RPMI7951 (cell line): ENCODE results near the gene MITD1. TPM values are rescaled to one million over a fixed set of nuclear protein-coding genes. Genes with fewer than 3 reads are reported as not detected.
A peak's percentile ranks its signal among the peaks of the same experiment; 100 is the strongest.
"Not testable (repeated sequence)": the region's sequence is repeated elsewhere in the genome, so short reads cannot be mapped to it uniquely, and the experiment has no call there.

ENCODE experiments used
- DNase-seq: peaks from one replicate; pipeline ENCODE4 v3.0.0-alpha.2; 2012; ENCODE audit warnings: low read depth
- total RNA-seq: library from RNA; depleted of rRNA; stranded (reverse); fragments of >200 nt; shearing (Covaris generic); gene quantifications from 2 replicates; pipeline ENCODE4 v1.2.3, GENCODE V29; 2014; rRNA removed

MITD1 gene
- total RNA-seq, 1 experiment from 2014 or later = 71.5 TPM

DNA sequence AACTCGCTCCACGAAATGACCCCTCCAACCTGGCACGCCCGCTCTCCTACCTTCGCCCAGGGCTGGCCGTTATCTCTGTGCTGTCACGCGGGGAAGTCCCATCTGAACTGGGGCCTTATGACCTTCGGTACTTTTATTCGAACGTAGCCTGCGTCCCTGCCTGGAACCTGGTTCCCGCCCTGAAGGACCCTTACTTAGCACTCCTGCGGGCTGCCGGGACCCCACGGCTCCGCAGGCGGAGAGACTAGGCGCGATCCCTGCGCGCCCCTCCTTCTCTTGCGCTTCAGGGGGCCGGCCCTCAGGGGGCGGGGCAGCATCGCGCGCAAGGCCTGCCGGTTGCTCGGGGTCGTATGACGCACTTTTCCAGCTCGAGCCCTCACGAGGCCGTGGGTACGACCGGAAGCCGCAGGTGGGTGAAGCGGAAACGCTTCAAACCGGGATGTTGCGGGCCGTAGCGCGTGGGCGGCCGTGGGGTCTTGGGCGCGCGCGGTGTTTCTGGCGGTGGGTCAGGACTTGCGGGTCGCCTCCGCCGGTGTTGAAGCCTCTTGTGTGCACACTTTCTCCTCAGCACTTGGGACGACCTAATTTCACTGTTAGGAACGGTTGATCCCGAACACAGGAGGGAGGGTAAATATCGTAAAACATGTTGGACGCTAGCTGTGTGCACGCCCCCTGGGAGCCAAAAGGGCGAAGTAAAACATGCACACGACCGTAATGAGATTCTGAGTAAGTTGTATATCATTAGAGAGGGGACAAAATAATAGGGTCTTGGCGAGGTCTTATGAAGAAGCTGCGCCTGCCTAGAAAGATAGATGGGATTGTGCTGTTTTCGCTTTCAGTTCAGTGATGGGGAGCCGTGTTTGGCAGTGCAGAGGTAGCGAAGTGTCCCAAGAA is 26.0 kb downstream of the MITD1 start, which contains the start of the genes LIPT1 and TSGA10:
TSS of gene LIPT1 (plus strand) at position 325 of the 894 bp plus-strand sequence. CDS start 6,991 bp downstream, outside the sequence.
TSS of gene TSGA10 (minus strand) at position 300 of the 894 bp plus-strand sequence. CDS start 45,503 bp downstream, outside the sequence.
- DNase-seq = peak; percentile 91

DNA sequence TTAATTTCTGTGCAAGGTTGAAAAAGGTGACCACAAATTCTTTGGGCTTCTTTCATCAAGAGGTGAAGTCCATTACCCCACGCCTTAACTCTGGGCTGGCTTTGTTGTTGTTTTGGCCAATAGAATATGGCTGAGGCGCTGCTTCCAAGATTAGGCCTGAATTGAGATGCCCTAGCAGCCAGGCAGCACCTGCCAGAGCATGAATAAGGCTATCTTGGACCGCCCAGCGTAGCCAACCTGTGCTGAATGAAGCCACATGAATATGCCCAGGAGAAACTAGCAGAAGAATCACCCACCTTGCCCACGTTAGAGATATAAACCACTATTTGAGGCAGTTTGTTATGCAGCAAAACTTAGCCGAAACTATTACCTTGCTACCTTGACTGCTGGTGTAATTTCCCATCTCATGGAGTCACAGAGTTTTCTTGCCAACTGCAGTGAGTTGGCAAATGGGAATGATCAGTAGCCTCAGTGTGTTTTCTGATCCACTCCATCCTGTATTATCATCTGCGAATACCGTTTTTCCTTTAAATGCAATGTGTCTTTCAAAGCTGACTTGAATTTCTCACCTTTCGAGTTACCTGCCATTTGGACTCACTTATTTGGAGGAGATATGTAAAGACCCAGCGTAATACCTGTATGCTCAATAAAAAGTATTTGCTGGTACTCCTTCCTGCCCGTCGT is 26.8 kb downstream of the MITD1 start:
- no peak for DNase-seq

DNA sequence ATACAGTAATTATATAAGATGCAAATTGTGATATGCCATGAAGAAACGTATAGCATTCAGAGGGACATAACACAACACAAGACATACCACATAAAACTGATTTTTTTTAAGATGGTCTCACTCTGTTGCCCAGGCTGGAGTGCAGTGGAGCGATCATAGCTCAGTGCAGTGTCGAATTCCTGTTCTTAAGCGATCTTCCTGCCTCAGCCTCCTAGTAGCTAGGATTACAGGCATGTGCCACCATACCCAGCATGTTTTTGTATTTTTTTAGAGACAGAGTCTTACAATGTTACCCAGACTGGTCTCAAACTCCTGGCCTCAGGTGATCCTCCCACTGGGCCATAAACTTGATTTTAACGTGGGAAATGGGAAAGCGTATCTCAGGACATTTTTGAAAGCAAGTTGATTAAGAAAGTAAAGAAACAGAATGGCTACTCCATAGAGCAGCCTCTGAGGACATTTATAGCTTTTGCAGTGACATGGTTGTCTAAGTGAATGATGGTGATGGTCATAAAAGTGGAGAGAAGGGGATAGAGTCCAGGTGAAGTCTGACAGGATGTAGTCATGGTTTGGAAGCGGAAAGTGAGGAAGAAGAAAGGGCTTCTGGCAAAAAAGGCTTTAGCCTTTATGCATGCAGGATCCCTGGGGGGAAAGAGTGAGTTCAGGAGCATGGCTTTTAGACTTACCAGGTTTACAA is 28.5 kb downstream of the MITD1 start:
- DNase-seq = no peak

DNA sequence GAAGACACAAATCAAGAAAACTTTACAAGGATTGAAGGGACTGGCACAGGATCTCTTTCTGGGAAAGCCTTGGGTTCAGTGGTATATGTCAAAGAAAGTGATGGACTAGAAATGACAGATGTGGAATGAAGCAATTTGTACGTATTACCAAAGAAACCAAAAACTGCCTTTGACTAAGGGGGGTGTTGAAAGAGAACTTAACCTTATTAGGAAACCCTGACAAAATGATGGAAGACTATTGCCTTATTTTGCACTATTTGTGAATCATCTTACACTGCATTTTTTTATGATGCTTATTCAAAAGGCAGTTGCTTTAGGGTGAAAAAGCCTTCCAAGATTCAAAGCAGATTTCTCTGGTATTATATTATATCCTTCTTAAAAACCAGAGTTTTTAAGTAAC is 30.2 kb downstream of the MITD1 start:
- no peak for DNase-seq

DNA sequence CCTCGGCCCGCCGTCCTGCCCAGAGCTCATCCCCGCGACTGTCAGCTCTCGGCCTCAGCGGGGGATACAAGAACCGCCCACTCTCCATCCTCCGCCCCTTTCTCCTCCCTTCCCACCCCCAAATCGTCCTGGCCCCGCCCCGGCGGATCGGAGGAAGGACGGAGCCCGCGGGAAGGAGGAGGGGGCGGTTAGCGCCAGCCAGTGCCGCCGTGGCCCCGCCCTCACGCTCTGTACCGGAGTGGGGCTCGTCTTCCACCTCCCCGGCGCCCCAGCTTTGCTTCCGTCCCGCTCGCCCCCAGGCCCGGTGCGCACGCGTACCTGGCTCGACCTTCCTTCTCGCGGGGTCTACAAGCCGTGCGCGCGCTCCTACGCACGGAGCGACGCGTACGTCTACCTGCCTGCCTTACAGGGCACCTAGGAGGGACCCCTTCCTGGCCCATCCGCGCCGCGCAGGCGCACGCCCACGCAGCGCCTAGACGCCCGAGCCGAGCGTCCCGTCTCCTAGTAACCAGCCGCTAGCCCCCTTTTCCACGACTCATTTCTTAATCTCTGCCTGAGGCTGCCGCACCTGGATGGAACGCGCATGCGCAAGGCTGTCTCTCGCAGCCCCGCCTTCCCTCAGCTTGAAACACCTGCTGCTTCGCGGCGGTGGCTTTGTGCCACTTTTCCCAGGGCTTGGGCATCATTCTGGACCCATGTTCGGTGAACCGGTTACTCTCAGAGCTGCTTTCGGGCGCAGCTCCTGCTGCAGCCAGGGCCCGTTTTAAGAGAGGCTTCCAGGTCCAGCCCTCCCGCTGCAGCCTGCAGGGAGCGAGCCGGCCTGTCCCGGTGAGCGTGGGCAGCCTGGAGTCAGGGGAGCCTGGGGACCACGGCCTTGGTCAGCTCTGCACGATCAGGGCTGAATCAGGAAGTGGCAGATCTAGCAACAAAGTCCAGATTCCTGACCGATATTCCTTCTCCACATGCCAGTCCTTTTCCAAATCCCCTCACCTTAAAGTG is 39.4 kb downstream of the MITD1 start, which contains the start of gene C2orf15:
TSS of gene C2orf15 (plus strand) at position 598 of the 999 bp plus-strand sequence. CDS start 8,852 bp downstream, outside the sequence.
- peak; percentile 87 for DNase-seq

DNA sequence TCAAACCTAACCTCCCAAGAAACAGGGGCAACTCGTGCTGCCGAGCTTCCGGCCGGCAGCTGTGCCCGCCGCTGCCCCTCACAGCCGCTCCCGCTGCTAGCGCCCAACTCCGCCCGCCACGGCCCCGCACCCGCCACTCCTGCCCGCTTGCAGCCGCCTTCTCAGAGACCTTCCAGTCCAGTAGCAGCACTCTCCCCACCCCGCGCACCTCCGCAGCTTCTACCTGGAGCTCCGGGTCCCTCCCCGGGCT is 40.1 kb downstream of the MITD1 start:
- peak; percentile 54 for DNase-seq

DNA sequence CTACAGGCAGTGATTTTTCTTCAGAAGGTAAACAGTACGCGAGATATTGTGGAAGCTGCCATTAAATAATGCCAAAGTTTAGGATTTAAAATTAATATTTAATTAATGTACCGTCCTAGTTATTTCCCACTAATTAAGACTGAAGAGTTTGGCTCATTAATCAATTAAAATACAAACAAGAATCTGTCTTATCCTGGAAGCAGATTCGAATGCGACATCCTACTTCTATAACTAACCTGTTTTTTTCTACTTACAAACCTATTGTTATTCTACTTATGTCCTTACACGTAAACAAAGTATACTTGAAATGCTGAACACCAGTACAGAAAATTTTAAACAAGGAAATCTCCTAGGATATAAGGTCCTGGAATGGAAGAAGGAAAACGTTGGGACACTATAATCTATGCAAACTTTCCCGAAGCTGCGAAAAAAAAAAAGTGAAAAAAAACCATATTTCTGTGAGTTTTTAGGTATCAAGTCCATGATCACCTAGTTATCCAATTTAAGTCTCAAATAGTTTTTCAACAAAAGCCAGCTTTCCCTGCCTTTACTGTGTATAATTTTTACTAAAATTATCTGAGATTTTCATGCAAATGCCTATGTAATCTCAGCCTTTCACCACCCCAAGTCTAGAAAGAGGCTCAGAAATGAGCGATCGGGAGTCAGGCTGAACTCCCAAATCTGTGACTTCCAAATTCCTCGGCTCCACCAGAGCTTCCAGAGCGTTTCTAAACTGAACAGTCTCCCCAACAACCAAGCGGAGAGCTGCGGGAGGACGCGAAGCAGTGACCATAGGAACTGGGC is 40.6 kb downstream of the MITD1 start:
- no peak for DNase-seq

DNA sequence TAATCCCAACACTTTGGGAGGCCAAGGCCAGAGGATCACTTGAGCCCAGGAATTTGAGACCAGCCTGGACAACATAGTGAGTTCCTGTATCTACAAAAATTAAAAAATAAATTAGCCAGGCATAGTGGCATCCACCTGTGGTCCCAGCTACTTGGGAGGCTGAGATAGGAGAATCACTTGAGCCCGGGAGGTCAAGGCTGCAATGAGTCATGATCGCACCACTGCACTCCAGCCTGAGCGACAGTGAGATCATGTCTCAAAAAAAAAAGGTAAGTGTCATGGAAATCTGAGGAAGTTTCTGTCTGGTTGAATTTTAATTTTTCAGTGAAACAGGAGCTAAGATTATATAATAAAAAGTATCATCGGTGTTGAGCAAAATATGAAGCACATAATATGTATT is 41.9 kb downstream of the MITD1 start:
- DNase-seq = no peak

DNA sequence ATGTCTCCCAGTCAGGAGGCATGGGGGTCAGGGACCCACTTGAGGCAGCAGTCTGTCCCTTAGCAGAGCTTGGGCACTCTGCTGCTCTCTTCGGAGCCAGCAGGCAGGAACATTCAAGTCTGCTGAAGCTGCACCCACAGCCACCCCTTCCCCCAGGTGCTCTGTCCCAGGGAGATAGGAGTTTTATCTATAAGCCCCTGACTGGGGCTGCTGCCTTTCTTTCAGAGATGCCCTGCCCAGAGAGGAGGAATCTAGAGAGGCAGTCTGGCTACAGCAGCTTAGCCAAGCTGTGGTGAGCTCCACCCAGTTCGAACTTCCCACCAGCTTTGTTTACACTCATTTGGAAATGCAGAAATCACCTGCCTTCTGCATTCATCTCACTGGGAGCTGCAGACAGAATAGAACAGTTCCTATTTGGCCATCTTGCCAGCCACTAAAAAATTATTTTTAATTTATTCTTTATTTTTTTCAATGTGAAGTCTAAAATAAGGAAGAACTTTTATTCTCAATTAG is 45.8 kb downstream of the MITD1 start:
- not testable (repeated sequence) for DNase-seq

DNA sequence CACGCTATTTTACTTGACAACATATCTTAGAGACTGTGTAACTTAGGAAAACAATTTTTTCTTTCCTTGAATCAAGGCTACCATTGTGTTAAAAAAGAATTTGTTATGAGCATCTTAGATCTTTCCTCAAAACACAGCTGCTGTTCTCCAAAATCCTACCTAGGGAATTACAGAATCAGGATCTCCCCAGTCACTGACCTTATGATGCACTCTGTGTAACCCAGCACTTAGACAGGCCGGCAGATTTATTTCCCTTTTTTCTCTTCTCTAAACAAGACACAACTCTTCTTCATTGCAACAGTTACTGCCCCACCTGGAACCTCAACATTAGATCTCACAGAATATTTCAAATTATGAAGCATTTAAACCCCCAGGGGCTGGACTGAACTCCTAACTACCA is 52.9 kb downstream of the MITD1 start:
- no peak for DNase-seq

Other genes with a start within 250 kb of the MITD1 start
- gene CRACDL, start 244.8 kb downstream of the MITD1 start, total RNA-seq = not detected in 2 replicates
- 0.24 TPM in 1 of 2 replicates, not detected in the other for gene C2orf15, start 39.4 kb downstream of the MITD1 start, total RNA-seq
- gene TSGA10, start 26.1 kb downstream of the MITD1 start, total RNA-seq = 2.8 and 3.6 TPM in 2 replicates
- gene LIPT1, start 26.1 kb downstream of the MITD1 start, total RNA-seq = 8.3 and 8.4 TPM in 2 replicates
- gene MRPL30, start 126 bp upstream of the MITD1 start, total RNA-seq = 68.3 and 71.3 TPM in 2 replicates
- not detected in 2 replicates for gene LYG2, start 74.6 kb upstream of the MITD1 start, total RNA-seq
- 0.49 and 2.4 TPM in 2 replicates for gene LYG1, start 120.1 kb upstream of the MITD1 start, total RNA-seq
- gene TXNDC9, start 155.3 kb upstream of the MITD1 start, total RNA-seq = 146 and 151 TPM in 2 replicates
- 18.2 and 19.5 TPM in 2 replicates for gene EIF5B, start 156.3 kb upstream of the MITD1 start, total RNA-seq